Panc1 (cell line): ENCODE results near the gene DIABLO. TPM values are rescaled to one million over a fixed set of nuclear protein-coding genes. Genes with fewer than 3 reads are reported as not detected.

Source experiments
- ATAC-seq: fragments of 200-7000 bp; cut with Tn5 transposase; 2 replicates; pipeline ENCODE4 v1.9.1; 2020; ENCODE audit warnings: mild to moderate bottlenecking, moderate library complexity
- BruUV-seq: library from RNA; stranded (reverse); fragments of 400-500 nt; replicated peaks from 2 replicates; lab custom pipeline; 2021; lab: Mats Ljungman, UMichigan
- CTCF ChIA-PET: fragments of 300-600 bp; sonication (Branson Sonifier 250); formaldehyde crosslinking; loops from one replicate; lab custom pipeline; 2022; ENCODE audit warnings: antibody characterized with exemption; lab: Charles Lee
- POLR2A ChIA-PET: fragments of 300-600 bp; sonication (Branson Sonifier 250); formaldehyde crosslinking; loops from one replicate; lab custom pipeline; 2022; ENCODE audit warnings: antibody characterized with exemption; lab: Charles Lee
- DNase-seq: peaks from one replicate; pipeline ENCODE4 v3.0.0-alpha.2; 2010; ENCODE audit warnings: low read depth, low spot score
- H3K27ac ChIP-seq: 2 replicates; pipeline ENCODE4 v1.5.1; 2011; ENCODE audit warnings: mild to moderate bottlenecking, low read length, inconsistent platforms
- H3K27me3 ChIP-seq: fragments of 200-500 bp; sonication (Bioruptor generic); 2 replicates; pipeline ENCODE4 v1.6.0; 2014; ENCODE audit warnings: low read length, inconsistent platforms; ENCODE audit not compliant: control insufficient read depth, insufficient read depth
- H3K36me3 ChIP-seq: fragments of 200-500 bp; sonication (Bioruptor generic); 2 replicates; pipeline ENCODE4 v1.5.1; 2014; ENCODE audit warnings: inconsistent platforms, mild to moderate bottlenecking, low read length, moderate library complexity; ENCODE audit not compliant: control insufficient read depth, insufficient read depth
- H3K4me1 ChIP-seq: 2 replicates; pipeline ENCODE4 v1.5.1; 2011; ENCODE audit warnings: inconsistent platforms, mild to moderate bottlenecking, low read length, moderate library complexity; ENCODE audit not compliant: control insufficient read depth, insufficient read depth
- H3K4me3 ChIP-seq, 2 experiments: 2 replicates each; pipeline ENCODE4 v1.5.1; 2011 to 2012; ENCODE audit warnings: low read depth in 2 of 2, low read length in 2 of 2, mild to moderate bottlenecking in 2 of 2, inconsistent platforms in 1 of 2, moderate library complexity in 1 of 2
- H3K9me3 ChIP-seq: fragments of 200-500 bp; sonication (Bioruptor generic); 2 replicates; pipeline ENCODE4 v1.5.1; 2014; ENCODE audit warnings: low read depth, mild to moderate bottlenecking, inconsistent platforms, low read length, moderate library complexity; ENCODE audit not compliant: control insufficient read depth, insufficient read depth
- POLR2AphosphoS5 ChIP-seq: IDR thresholded peaks from 2 replicates; pipeline ENCODE4 v1.6.1; 2012; ENCODE audit warnings: mild to moderate bottlenecking, low read depth, low read length, moderate library complexity
- SIN3A ChIP-seq: IDR thresholded peaks from 2 replicates; pipeline ENCODE4 v1.6.1; 2012; ENCODE audit warnings: low read depth, mild to moderate bottlenecking, low read length, moderate library complexity, borderline replicate concordance; ENCODE audit not compliant: insufficient read depth
- TCF7L2 ChIP-seq: IDR thresholded peaks from 2 replicates; pipeline ENCODE4 v1.6.1; 2011; ENCODE audit warnings: mild to moderate bottlenecking, low read depth, low read length, inconsistent platforms
- in situ Hi-C: cut with HindIII; loops from 2 replicates; pipeline ENCODE4 v1.10.0; 2016; ENCODE audit warnings: low sequenced_read_pairs, low pct_unique_long_range_greater_than_20kb
- intact Hi-C: fragments of 100-400 bp; cut with micrococcal nuclease; formaldehyde crosslinking; loops from one replicate; pipeline ENCODE4 v1.10.0; 2022; ENCODE audit not compliant: unreplicated experiment
- total RNA-seq: library from RNA; stranded (reverse); gene quantifications from one replicate; pipeline ENCODE4 v1.2.1, GENCODE V29; 2021; ENCODE audit not compliant: unreplicated experiment
- TF ChIP-seq, protein P1 (sequence below), 2 experiments: IDR thresholded peaks; 2 replicates each; pipeline ENCODE4 v1.6.1; 2011 to 2012; ENCODE audit warnings: low read depth in 2 of 2, control low read depth in 1 of 2, low read length in 1 of 2, mild to moderate bottlenecking in 1 of 2, moderate library complexity in 1 of 2; ENCODE audit not compliant: insufficient read depth in 1 of 2
- TF ChIP-seq, protein P2 (sequence below): fragments of 450-650 bp; IDR thresholded peaks from 2 replicates; pipeline ENCODE4 v1.5.1; 2017; ENCODE audit warnings: mild to moderate bottlenecking

The DIABLO gene
- total RNA-seq, 1 experiment from 2014 or later, result 71.5 TPM

DNA sequence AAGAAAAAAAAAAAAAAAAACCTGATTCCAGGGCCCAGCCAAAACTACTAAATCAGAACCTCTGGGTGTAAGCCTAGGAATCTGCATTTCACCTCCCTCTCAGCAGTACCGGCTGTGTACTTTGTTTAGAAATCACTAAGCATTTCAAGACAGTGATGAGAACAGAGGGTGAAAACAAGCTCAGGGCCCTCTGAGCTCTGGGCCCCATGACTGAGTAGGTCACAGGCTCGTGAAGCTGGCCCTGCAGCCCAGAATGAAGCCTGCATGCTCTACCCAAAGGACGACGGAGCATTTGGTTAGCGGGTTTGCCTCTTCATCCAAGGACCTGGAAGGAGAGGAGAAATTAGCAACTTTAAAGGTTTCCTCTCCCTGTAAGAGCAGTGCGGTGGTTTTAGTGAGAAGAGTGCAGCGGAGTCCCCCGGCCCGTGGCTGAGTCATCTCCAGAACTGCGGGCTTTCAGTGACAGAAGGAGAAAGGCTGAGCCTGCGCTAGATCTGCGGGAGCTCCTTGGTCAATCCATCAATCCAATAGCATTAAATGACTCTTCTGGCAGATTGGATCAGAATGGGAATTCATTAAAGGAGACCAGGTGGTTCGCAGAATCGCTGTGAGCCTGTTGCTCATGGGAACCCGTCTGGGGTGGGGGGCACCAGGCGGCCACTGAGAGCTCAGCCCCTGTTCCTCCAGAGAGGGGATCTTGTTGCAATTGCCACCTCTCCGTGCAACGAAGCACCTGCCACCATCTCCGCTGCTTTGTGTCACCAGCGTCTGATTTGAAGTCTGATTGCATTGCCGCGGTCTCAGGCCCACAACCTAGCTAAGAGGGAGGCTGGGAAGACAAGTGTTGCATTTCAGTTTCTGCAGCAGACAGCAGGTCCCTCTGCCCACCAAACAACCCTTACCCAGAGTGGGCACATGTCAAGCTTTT lies 59.2 kb downstream of the DIABLO start:
- CTCF ChIA-PET, result no interaction called here

GRCh38 chr12:122162976-122163375 lies 62.9 kb downstream of the DIABLO start:
- BruUV-seq, result no TSS peak
- in situ Hi-C loops (no loop called here), intact Hi-C loops (no loop called here)
- Histone ChIP-seq H3K36me3 (no peaks in the 10 kb centered on the region), H3K4me1 (no peaks in the 10 kb centered on the region), H3K27me3 (no peaks in the 10 kb centered on the region), H3K4me3 (no peak overlapping the region), H3K27ac (no peak overlapping the region), H3K9me3 (no peaks in the 10 kb centered on the region)
- ATAC-seq (no peak), DNase-seq (no peak)
- TF ChIP-seq, protein P1, sequence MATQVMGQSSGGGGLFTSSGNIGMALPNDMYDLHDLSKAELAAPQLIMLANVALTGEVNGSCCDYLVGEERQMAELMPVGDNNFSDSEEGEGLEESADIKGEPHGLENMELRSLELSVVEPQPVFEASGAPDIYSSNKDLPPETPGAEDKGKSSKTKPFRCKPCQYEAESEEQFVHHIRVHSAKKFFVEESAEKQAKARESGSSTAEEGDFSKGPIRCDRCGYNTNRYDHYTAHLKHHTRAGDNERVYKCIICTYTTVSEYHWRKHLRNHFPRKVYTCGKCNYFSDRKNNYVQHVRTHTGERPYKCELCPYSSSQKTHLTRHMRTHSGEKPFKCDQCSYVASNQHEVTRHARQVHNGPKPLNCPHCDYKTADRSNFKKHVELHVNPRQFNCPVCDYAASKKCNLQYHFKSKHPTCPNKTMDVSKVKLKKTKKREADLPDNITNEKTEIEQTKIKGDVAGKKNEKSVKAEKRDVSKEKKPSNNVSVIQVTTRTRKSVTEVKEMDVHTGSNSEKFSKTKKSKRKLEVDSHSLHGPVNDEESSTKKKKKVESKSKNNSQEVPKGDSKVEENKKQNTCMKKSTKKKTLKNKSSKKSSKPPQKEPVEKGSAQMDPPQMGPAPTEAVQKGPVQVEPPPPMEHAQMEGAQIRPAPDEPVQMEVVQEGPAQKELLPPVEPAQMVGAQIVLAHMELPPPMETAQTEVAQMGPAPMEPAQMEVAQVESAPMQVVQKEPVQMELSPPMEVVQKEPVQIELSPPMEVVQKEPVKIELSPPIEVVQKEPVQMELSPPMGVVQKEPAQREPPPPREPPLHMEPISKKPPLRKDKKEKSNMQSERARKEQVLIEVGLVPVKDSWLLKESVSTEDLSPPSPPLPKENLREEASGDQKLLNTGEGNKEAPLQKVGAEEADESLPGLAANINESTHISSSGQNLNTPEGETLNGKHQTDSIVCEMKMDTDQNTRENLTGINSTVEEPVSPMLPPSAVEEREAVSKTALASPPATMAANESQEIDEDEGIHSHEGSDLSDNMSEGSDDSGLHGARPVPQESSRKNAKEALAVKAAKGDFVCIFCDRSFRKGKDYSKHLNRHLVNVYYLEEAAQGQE (IDR thresholded peaks at IDR 0.05; ENCODE audit: insufficient read depth in 1 of 2, low read depth in 2 of 2, low read length in 1 of 2), result no peak
- no peak for TF ChIP-seq TCF7L2
- TF ChIP-seq POLR2AphosphoS5, result no peak
- TF ChIP-seq SIN3A, result no peak
- TF ChIP-seq, protein P2, sequence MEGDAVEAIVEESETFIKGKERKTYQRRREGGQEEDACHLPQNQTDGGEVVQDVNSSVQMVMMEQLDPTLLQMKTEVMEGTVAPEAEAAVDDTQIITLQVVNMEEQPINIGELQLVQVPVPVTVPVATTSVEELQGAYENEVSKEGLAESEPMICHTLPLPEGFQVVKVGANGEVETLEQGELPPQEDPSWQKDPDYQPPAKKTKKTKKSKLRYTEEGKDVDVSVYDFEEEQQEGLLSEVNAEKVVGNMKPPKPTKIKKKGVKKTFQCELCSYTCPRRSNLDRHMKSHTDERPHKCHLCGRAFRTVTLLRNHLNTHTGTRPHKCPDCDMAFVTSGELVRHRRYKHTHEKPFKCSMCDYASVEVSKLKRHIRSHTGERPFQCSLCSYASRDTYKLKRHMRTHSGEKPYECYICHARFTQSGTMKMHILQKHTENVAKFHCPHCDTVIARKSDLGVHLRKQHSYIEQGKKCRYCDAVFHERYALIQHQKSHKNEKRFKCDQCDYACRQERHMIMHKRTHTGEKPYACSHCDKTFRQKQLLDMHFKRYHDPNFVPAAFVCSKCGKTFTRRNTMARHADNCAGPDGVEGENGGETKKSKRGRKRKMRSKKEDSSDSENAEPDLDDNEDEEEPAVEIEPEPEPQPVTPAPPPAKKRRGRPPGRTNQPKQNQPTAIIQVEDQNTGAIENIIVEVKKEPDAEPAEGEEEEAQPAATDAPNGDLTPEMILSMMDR, result no peak
- POLR2A ChIA-PET, result no interaction called here
- CTCF ChIA-PET, result interaction anchor here (0.6 kb wide), 1 partner anchor 40 kb away, joined by 3 read pairs; no protein-coding TSS in a partner anchor

More for the DNA sequence above, 59.2 kb downstream of the DIABLO start:
- Histone ChIP-seq H3K36me3 (no peaks in the 10 kb centered on the region), H3K4me1 (no peaks in the 10 kb centered on the region), H3K4me3 (no peak overlapping the region), H3K9me3 (no peaks in the 10 kb centered on the region), H3K27ac (no peak overlapping the region), H3K27me3 (no peaks in the 10 kb centered on the region)
- ATAC-seq (no peak), DNase-seq (no peak)
- in situ Hi-C loops (no loop called here), intact Hi-C loops (no loop called here)
- POLR2A ChIA-PET, result interaction anchor here (0.5 to 0.6 kb wide), 2 partner anchors 88 to 192 kb away, joined by 3 read pairs; no protein-coding TSS in a partner anchor
- TF ChIP-seq SIN3A, result no peak
- TF ChIP-seq, protein P2, result no peak
- TF ChIP-seq, protein P1 (IDR thresholded peaks at IDR 0.05; ENCODE audit: insufficient read depth in 1 of 2, low read depth in 2 of 2, low read length in 1 of 2), result no peak
- no peak for TF ChIP-seq POLR2AphosphoS5
- no peak for TF ChIP-seq TCF7L2
- BruUV-seq, result no TSS peak
